ENCODE data around the gene C16orf74.

GRCh38 chr16:85680352-85680944 lies 70.4 kb downstream of the C16orf74 start:
- TF ChIP-seq PPARA (CRISPR knock-in tag; IDR thresholded peaks at IDR 0.05; ENCODE audit: borderline replicate concordance) (no peak), PATZ1 (CRISPR knock-in tag; IDR thresholded peaks at IDR 0.05; ENCODE audit: borderline replicate concordance) (no peak)
